Measurements from ENCODE around the gene ATG3. TPM values are rescaled to one million over a fixed set of nuclear protein-coding genes. Genes with fewer than 3 reads are reported as not detected.
"Not testable (repeated sequence)": the region's sequence is repeated elsewhere in the genome, so short reads cannot be mapped to it uniquely, and the experiment has no call there.

Gene ATG3
- total RNA-seq, 1 donor from 2014 or later, result 84.6 TPM

DNA sequence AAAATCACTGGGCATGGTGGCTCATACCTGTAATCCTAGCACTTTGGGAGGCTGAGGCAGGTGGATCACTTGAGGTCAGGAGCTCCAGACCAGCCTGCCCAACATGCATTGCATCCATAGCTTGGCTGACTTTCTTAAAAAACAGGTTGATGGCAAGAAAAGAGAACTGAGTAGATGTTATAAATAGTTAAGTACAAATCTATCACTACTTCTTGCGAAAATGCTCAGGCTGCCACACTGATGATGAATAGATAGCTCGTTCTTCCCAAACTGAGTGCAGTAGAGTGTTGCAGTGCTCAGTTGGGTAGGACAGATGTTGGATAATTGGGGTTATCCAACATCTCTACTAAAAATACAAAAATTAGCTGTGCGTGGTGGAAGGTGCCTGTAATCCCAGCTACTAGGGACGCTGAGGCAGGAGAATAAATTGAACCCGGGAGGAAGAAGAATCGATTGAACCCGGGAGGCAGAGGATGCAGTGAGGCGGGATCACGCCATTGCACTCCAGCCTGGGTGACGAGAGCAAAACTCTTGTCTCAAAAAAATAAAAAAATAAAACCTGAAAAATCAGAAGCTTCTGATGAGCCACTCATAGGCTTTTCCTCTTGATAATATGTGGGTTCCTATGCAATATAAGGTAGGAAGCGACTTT is 63.7 kb downstream of the ATG3 start:
- no peak for DNase-seq

- no peak for DNase-seq
These were observed 65.2 kb downstream of the ATG3 start for GRCh38 chr3:112496366-112497067.

DNA sequence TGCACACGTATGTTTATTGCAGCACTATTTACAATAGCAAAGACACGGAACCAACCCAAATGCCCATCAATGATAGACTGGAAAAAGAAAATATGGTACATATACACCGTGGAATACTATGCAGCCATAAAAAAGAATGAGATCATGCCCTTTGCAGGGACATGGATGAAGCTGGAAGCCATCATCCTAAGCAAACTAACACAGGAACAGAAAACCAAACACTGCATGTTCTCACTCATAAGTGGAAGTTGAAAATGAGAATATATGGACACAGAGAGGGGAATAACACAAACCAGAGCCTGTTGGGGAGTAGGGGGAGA is 67.4 kb downstream of the ATG3 start:
- not testable (repeated sequence) for DNase-seq

- no peak for DNase-seq
These were observed 69.6 kb downstream of the ATG3 start for GRCh38 chr3:112492124-112492523.

- DNase-seq, result no peak
These were observed 70.4 kb downstream of the ATG3 start for GRCh38 chr3:112491373-112491772.

DNA sequence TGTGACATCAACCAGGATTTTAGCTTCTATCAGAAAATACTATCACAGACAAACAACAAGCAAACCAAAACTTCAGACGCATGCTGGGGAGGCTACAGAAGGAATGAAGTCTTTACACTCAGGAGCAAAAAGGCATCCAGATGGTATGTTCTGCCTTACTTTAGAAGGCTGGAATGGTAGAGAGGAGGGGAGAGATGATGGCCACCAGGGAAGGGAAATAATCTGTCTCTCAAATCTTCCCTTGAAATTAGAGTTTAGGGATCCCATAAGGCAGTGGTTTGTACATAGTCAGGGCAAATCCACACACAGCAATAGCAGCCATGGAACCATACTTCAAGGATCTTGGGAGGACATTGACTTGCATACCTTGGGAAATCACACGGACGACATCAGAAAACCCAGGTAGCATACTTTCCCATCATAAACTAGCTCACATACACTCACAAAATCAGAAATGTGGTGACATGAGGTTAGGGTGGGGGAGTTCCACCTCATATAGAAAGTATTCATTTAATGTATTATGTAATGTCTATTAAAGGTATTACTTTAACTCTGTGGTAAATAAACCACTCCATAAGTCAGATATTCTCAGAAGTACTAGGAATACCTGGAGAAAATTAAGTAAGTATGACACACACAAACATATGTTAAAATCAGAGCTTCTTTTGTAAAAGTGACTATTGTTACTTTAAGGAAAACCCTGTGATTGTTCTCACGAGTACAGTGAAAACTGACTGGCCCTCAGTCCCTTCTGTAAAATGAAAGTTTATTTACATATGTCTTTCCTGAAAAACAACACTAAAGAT is 71.9 kb downstream of the ATG3 start:
- DNase-seq, result no peak

DNA sequence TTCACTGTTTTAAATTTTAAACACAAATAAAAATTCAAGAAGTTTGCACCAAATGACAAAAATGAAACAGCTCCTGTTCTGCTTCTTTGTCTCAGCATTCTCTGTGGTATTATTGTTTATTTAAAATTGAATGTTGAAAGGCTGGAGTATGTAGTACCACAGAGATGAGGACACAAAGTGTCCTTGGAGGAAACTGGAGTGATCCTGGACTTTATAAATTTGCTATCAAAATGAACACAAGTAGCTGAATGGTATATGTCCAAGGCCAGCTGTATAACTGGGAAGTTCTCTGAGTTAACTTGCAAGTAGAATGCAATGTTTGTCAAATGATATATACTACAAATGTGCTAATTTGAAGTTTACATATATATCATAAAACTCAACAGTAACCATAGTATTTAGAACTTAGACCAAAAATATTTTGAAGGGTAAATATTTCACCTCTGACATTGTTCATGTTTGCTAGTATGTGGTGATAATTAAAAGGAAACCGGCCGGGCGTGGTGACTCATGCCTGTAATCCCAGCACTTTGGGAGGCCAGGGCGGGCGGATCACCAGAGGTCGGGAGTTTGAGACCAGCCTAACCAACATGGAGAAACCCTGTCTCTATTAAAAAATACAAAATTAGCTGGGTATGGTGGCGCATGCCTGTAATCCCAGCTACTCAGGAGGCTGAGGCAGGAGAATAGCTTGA is 74.8 kb downstream of the ATG3 start:
- DNase-seq, result no peak

DNA sequence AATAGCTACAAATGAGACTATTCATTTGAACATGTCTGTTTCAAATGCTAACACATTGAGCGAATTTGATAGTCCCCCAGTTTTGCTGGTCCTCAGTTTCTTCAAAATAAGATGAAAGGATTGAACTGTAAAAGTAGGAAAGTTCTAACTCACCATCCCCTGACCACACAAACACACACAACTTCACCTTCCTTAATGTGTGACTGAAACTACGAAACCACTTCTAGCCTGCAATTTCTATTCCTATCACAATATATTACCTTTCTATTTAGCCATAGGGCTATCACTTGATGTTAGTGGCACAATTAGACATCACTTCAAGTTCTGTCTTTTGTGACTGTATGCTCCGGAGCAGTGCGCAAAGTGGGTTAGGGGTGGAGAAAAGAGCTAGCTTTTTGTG is 77.4 kb downstream of the ATG3 start:
- no peak for DNase-seq

DNA sequence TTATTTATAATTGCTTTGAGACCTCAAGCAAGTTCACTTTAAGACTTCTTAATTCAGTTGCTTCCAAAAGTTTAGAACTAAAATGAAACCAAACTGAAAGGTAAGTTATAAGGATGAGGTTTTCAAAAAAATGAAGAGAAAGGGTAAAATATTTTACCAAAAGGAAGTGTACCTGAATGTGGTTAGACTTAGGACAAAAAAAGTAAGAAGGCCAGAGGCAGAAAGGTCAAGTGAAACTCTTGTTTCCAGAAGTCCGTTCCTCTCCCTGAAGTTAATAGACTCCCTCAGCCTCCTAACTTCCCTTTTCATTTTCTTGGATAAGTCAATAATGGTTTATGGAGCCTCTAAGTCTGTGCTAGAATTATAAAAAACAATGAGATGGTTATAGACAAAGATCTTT is 79.1 kb downstream of the ATG3 start:
- no peak for DNase-seq

Other genes starting within 250 kb of the ATG3 start
- gene CD200, start 228.8 kb downstream of the ATG3 start, total RNA-seq, result 3.4 and 3.7 TPM in 2 replicates
- gene BTLA, start 62.5 kb downstream of the ATG3 start, total RNA-seq, result under 0.01 and 0.05 TPM in 2 replicates
- gene SLC35A5, start 83 bp upstream of the ATG3 start, total RNA-seq, result 33.7 and 56.4 TPM in 2 replicates
- gene CCDC80, start 79.2 kb upstream of the ATG3 start, total RNA-seq, result 8.5 and 24.3 TPM in 2 replicates

All from dermis blood vessel endothelial cell (primary cell).